Fibroblast of skin of abdomen (primary cell): ENCODE data around the gene PDE6D. TPM values are rescaled to one million over a fixed set of nuclear protein-coding genes. Genes with fewer than 3 reads are reported as not detected.
A peak's percentile ranks its signal among the peaks of the same experiment; 100 is the strongest.

ENCODE experiments used
- DNase-seq: peaks from one replicate; pipeline ENCODE4 v3.0.0-alpha.2; 2013
- polyA plus RNA-seq, 2 experiments: library from polyadenylated mRNA; unstranded; fragments of 120-200 nt; gene quantifications; one replicate each; pipeline ENCODE4 v1.2.1, GENCODE V29; 2013; ENCODE audit not compliant: insufficient read length in 2 of 2

The PDE6D gene
- 20.9 TPM for polyA plus RNA-seq (2013, experiment 1 of 2; ENCODE audit: insufficient read length)
- polyA plus RNA-seq (2013, experiment 2 of 2; ENCODE audit: insufficient read length) = 21.4 TPM

DNA sequence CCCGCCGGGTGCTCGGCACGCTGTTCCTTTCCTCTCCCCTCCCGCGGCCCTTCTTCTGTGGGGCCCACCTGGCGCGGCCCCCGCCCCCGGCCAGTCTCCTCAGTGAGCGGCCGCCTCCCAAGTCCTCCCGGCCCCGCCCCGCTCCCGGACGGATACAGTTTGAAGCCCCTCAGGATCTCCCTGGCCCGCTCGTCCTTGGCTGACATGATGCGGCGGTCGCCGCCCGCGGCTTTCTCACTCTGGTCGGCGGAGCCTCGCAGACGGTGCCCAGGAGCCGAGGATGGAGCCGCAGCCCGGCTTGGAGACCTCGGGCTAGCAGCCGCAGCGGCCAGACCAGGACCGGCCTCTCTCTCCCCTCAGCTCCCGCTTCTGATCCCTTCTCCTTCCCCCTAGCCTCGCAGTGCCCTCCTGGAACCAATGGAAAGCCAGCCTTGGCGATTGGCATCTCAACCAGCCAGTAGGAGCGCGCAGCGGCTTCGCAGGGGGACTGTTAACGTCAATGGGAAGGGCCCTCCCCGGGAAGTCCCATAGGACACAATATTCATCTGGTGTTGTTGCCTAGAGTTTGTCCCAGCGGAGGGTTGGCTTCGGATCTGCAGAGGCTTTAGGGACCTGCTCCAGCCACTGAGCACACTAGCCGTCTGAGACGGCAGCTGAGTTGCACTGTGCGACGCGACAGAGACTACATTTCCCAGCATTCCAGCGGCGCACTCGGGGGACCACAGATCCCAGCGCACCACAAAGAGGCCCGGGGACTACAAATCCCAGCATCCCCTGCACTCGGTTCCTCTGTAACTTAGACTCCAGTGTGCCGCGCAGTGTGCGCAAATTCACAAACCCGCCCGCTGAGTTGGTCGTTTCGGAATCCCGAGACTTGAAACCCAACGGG is at the start of gene PDE6D:
Gene PDE6D, minus strand, starts transcription at position 374 of the 889 bp plus-strand sequence. Its CDS starts 168 bp downstream, at position 206.
- DNase-seq = peak; percentile 99

DNA sequence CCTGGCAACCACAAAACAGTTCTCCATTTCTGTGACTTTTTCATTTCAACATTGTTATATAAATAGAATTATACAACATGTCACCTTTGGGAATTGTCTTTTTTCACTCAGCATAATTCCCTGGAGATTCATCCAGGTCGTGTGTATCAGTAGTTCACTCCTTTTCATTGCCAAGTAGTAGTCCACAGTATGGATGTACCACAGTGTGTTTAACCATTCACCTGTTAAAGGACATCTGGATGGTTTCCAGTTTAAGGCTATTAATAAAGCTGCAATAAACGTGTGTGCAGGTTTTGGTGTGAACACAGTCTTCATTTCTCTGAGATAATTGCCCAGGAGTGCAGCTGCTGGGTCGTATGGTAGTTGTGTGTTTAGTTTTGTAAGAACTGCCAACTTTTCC is 40.8 kb upstream of the PDE6D start:
- DNase-seq = no peak

DNA sequence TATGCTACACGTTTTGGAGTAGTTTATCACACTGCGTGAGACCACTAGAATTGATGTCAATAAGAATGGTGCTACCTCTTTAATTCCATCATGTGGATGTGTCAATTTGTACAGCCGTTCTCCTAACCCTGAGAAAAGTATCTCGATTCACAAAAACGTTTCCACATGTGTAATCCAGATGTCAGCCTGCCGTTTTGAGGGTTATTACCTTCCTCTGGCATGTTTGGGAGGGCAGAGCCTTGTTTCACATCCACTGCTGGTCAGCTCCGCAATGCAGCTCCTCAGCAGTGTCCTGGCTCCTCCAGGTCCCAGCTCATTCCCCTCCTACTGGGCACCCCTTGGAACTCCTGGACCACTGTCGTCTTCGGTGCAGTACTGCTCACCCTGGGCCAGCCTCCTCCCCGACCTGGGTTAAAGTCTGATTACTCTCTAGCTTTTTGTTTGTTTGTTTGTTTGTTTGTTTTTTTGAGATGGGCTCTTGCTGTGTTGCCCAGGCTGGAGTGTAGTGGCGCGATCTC is 39.8 kb upstream of the PDE6D start:
- DNase-seq = no peak

DNA sequence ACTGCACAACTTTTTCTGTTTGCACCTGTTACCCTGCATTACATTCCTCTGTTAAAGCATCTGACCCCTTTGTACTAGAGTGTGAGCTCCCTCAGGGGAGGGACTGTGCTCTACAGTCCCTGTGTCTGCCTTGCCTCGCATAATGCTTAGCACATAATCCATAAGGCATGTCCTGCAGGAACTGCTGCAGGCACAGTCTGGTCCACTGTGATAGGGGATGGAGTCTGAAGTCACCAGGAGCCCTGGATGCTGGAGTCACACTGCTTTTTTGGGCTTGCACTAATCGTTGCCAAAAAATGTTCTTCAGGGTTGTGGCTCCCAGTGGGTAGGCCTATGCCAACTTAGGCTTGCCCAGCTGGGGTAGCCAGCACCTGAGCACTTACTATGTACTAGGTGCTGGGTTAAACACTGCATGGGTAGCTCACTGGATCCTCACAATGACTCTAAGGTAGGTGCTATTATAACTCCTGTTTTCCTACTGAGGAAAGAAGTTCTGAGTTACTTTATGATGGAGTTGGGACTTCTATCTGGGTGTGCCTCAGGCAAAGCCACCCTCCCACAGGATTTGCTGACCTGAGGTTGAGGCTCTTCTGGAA is 38.5 kb upstream of the PDE6D start:
- DNase-seq = no peak

DNA sequence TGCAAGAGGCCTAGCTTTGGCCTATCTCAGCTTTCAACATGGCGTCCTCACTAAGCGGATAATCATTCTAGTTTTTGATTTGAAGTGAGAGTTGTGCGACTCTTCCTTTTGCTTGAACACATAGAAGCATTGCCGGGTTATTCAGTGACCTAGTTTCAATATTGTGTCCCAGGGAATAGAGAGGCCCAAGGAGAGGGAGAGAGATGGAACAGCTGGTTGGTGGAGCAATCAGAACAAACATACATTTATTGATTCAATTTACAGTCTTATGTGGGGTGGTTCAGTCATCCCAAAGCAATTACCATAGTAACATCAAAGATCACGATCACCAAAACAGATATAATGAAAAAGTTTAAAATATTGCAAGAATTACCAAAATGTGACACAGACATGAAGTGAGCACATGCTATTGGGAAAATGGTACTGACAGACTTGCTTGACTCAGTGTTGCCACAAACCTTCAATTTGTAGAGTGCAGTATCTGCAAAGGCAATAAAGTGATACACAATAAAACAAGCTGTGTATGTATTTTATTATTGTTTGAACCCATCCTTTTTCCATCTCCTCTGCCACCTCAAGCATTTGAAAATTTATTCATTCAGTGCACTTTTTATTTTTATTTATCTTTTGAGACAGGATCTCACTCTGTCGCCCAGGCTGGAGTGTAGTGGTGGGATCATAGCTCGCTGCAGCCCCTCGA is 35.4 kb upstream of the PDE6D start:
- no peak for DNase-seq

DNA sequence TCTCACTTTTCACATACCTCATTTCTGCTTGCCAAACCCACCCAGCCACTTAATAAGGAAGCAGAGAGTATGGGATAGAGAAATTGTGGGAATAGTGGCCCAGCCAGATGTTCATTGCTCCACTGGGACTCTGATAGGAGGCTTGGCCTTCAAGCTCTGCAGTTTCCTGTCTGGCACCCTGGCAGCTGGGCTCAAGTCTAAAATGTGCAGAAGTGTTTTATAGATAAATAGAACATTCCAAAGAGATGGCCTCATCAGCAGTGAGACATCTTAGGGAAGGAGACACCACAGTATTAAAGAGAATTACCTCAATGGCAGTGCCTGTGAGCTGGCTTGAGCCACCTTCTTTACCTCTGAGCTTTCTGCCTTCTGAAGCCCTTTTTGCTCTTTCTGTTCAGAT is 29.8 kb upstream of the PDE6D start:
- DNase-seq = peak; percentile 67

DNA sequence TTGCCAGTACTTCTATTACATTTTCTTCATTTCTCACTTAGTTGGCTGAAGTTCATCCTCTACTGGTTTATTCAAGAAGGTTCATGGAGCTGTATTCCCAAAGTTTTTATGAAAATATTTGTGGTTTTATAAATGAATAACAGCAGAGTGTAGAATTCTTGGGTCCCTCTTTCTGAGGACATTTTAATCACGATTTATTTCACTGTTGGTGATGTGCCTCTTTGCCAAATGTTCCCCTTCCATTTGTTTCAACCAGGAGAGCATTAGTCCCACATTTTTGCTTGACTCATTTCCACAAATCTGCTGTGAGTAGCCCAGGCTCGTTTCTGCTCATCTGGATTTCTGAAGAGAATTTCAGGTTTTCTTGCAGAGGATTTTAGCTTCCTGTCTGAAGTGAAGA is 25.9 kb upstream of the PDE6D start:
- peak; percentile 60 for DNase-seq

DNA sequence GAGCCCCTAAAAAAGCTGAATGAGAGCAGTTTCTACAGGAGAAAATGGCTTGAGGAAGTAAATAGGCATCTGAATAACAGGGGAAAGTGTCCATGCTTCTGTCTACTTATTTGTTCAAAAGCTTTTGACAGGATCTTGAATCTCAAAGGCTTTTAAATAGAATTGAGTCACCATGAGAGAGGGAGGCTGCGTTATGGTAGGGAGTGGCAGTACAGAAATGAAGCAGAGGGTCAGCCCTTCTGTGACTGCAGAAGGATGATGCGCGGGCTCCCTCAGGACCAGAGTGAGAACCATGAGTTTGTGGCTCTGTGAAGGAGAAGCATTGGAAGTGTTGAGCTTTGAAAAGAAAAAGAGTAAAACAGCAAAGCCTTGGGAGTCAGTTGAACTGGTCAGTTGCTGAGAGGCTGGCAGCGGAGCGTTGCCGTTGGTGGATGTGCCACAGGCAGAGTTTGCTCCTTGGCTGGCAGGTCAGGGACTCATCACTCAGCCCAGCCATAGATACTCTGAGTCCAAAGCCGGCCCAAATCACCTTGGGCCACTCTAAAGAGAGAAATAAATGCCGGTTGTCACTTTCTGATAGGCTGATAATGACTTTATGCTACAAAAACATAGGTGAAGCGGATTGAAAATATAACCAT is 22.5 kb upstream of the PDE6D start:
- no peak for DNase-seq

DNA sequence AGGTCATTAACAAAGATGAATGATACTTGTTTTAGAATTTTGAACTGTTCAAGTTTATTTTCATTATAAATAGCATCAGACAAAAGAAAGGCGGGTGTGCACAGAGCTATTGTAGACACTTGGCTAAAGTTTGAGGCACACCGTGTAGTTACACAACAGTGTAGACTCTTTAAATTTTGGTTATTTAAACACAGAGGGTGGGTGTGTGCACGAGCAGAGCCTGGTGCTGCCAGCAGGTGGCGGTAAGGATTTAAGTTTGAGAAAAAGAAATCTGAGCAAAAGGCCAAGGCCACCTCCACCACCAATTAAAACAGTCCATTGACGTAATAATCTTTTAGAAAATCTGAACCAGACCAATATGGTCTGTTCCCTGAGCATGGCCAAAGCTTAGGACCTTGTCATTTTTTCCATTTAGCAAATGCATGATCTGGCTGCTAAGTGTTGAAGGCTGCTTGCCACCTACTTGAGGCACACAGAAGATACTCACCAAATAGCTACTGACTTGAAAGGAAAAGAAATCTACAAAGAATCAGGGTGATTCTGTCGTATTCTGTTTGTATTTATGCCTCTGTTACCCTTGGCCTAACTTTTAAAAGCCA is 19.5 kb upstream of the PDE6D start:
- DNase-seq = no peak

DNA sequence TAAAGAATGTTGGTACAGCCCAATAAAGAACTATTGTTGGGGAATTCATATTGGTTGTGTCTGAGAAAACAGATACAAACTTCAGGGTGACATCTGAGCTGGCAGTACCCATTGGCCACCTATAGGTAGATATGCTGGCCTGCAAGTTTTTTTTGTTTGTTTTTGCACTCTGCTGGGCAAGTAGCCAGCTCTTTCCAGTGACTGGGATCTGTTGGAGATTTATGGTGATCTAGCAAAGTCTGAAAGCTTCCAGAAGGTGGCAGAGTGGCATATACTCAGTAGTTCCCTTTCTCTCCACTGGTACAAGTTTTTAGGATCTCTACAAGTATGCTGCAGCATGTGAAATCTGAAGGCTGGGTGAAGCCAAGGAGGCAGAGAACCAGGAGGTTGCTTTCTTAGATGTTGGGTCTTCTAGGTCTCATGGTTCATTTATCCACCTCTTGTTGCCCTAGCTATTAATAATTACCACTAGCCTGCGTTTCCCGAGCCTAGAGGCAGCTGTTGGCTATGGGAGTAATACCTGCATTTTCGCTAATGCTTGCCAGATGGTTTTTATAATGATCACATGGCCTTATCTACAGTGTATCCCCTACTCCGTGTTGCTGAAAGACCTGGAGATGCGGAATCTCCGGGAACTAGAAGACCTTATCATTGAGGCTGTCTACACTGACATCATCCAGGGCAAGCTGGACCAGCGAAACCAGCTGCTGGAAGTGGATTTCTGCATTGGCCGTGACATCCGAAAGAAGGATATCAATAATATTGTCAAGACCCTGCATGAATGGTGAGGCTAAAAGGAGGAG is 14.6 kb upstream of the PDE6D start:
- DNase-seq = peak; percentile 50

DNA sequence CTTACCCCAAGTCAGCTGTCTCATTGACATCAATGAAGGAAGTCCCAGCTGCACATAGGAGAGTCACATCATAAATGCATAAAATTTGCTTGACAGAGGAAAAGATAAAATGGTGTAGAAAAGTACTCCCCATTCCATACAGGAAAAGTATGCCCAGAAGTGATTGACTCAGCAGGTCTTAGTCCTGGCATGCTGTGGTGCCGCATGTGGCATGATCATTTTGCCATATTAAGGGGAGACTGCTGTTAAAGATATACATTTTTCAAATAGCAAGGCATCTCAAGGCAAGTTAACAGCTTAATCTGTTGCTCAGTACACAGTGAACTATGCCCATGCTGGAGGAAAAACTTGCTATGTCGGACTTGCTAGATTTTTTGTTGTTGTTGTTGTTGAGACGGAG is 13.3 kb upstream of the PDE6D start:
- no peak for DNase-seq

DNA sequence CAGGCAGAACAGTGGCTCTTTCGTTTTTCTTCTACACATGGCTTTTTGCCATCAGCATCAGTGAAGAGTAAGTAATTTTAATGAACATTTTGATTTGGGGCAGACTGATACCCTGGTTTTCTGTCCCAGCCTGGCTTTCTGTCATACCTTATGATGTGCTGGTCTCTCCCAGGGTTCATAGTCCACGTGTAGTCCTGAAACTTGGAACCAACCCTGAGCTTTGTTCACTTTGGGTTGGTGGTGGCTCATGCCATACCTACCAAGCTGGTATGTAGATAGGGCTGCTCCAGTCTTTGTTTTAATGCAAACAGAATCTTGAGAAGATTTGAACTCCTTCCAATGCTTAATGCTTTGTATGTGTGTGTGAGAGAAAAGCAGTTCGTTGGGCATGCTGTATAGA is 10.0 kb upstream of the PDE6D start:
- DNase-seq = no peak

DNA sequence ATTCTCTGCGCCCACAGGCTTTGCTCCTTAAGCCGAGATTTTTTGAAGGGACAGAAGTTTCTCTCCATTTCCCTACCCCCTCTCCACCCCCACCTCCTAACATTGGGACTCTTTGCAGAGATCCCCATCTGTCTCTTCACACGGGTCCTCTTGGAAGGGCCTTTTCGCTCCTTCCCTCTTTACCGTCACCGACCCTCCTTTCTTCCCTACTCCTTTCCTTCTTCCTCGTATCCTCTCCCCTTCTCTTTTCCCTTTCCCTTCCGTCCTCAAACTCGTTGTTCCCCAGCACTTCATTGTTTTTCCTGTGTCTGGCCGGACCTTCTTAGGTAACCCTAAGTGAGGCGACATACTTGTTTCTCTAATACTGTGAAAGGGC is 5.8 kb upstream of the PDE6D start:
- DNase-seq = no peak

DNA sequence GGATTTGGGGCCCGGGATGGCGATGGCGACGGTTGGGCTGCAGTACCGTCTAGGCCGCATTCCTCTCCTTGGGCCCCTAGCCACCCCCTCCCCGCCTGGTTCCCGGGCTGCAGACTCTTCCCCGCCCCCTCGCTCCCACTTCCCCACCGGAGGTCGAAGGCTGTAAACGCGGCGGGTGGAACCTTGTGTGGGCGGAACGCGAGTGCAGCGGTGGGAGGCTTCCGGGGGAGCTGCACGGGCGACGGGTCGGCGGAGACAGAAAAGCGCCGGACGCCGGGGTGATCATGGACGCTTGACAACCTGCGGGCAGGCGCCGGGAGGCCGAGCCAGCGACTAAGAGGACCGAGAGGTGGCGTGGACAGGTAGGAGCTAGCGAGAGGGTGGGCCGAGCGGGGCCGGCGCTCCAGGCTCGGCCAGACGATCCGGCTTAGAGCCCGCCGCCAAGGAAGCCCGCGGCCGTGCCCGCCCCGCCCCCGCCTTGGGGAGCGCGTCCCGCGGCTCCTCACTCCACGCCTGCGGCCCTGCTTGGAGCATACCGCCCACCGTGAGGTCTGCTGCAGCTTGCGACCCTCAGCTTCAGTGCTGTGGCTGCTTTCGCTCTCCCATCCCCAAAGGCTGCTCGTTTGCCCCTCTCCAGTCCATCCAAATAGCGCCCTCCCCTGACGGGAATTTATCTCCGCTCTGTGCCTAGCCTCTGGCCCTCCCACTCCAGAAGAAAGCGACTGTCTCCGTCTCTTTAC is 5.3 kb upstream of the PDE6D start, which contains the start of gene COPS7B:
Gene COPS7B, plus strand, starts transcription at position 269 of the 740 bp plus-strand sequence. CDS start 2,126 bp downstream, outside the sequence.
- DNase-seq = peak; percentile 83

DNA sequence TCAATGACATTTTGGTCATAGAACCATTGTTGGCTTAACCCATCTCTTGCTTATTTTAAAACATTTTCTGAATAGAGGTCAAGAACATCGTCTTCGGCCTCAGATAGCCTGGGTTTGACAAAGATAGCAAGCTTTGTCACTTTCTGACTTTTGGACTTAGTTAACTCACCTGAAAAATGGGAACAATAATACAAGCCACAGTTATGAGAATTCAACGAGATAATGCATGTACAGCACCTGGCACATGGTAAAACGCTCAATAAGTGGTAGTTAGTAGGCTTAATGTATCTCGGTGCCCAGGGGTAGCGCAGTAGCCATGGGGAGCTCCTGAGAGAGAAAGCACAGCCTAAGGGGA is 4.7 kb upstream of the PDE6D start:
- no peak for DNase-seq

DNA sequence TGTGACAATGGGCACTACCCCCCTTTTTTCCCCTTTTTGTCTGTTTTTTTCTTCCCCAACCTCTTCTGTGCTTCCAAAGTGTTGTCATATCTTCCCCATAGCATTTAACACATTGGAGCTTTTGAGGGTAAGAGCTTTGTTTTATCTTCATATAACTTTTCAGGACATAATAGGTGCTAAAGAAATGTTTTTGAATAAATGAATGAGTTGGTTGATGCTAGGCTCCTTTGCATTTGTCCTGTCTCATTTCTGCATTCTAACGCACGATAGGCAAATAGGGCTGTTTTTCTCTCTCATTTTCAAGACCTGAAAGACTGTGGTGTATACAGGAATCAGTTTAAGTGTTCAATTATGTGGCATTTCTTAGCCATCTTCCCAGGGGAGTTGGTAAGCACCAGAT is 4.3 kb upstream of the PDE6D start:
- no peak for DNase-seq

DNA sequence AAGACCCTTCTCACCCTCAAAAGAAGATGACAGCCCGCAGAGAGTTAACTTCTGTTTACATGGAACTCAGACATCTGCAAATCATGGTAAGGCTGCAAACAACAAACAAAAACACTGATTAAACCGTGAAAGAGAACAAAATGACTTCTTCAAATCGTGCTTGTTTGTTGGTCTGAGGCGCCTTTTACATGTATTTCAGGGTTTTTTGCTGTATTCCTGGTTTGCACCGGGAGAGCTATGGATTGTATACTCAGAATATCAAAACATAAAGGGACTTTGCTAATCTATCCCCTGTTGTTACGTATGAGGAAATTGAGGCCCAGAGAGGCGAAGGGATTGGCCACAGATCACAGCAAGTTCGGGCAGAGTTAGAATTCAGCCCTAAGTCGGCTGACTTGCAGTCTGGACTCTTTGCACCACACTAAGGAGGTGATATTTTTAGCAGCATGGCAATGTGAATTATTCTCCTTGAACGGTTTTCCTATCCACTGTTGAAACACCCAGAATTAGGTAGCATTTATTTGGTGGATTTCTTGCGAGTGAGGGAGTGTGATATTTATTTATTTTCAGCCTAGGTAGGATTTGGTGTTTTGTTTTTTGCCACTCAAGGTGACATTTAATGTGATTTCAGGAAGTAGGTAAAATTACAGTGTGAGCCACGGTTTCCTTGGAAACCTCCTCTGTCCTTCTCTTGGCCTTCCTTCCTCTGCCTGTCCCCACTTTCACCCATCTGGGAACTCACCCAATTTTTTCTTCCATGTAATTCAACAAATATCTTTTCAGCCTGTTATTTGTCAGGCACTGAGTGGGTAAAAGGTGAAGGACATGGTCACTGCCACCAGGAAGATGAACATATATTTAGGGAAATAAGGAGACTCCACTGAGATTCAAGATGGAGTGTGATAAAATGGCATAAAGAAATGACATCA is 980 bp upstream of the PDE6D start:
- DNase-seq = no peak

DNA sequence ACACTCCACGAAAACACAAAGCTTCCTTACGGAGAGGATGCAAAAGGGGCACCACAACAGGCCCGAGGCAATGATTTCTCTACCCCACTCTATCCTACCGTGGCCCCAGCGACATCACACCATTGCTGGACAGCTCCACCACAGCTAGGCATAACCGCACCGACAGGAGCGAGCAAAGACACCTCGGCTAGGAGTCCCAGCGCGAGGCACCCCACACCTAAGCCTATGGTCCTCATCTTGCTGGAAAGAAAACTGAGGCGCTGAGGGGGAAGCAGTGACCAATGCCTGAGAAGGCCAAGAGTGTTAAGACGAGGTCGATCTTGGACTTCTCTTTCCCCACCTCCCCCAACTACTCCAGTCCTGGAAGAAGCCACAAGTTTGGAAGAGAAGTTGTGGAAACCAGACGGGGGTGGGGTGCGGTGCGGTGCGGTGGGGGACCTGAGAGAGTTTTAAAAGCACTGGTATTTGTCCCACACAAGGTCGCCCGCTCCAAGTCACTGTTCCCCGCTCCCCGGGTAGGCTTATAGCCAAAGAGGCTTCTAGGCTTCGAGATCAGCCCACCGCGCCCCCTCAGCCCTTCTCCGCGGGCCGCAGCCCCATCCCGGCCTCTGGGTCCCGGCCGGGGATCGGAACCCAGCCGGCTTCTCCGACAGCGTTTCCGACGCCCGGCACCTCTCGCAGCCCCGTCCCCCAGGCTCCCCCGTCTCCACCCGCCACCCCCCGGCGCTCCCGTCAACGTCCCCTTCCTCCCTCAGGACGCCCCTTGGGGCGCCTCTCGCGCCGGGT is 766 bp downstream of the PDE6D start:
- no peak for DNase-seq
